ENCODE data around the gene SPEG. TPM values are rescaled to one million over a fixed set of nuclear protein-coding genes. Genes with fewer than 3 reads are reported as not detected.

Gene SPEG
- total RNA-seq, 3 donors from 2014 or later, result 0.32 to 36.6 (median 21.0) TPM

GRCh38 chr2:219536967-219537366 lies 102.3 kb downstream of the SPEG start:
- no peaks in the 10 kb centered on the region for H3K36me3 ChIP-seq
- H3K27ac ChIP-seq, result peak overlapping the region; percentile 12 to 35
- no peaks in the 10 kb centered on the region for H3K9me3 ChIP-seq
- H3K4me1 ChIP-seq, result peaks cover 2 to 3% of the 10 kb centered on the region in 2 donors
- intact Hi-C loops (cut with DNase I; ENCODE audit: low total_unique reads), result no loop called here
- TF ChIP-seq POLR2AphosphoS5 (IDR thresholded peaks at IDR 0.05), result no peak
- no peak for TF ChIP-seq CTCF (IDR thresholded peaks at IDR 0.05)
- TF ChIP-seq POLR2A (IDR thresholded peaks at IDR 0.05), result no peak
- DNase-seq (ENCODE audit: low spot score in 2 of 2), result no peak
- no peaks in the 10 kb centered on the region for H3K27me3 ChIP-seq
- no peak overlapping the region for H3K4me3 ChIP-seq

GRCh38 chr2:219537657-219538488 lies 103.2 kb downstream of the SPEG start:
- intact Hi-C loops (cut with DNase I; ENCODE audit: low total_unique reads), result no loop called here
- no peaks in the 10 kb centered on the region for H3K9me3 ChIP-seq
- DNase-seq (ENCODE audit: low spot score in 2 of 2), result no peak
- H3K27me3 ChIP-seq, result no peaks in the 10 kb centered on the region
- no peak for TF ChIP-seq POLR2AphosphoS5 (IDR thresholded peaks at IDR 0.05)
- TF ChIP-seq CTCF (IDR thresholded peaks at IDR 0.05), result no peak
- TF ChIP-seq POLR2A (IDR thresholded peaks at IDR 0.05), result no peak
- H3K4me1 ChIP-seq, result peaks cover 3 to 8% of the 10 kb centered on the region in 2 donors
- no peaks in the 10 kb centered on the region for H3K36me3 ChIP-seq
- no peak overlapping the region for H3K4me3 ChIP-seq
- H3K27ac ChIP-seq, result peak overlapping the region; percentile 12 to 35

- Histone ChIP-seq H3K27me3 (no peaks in the 10 kb centered on the region), H3K9me3 (no peaks in the 10 kb centered on the region), H3K4me1 (peaks cover 3 to 8% of the 10 kb centered on the region in 2 donors), H3K4me3 (no peak overlapping the region), H3K27ac (no peak overlapping the region), H3K36me3 (no peaks in the 10 kb centered on the region)
- DNase-seq (ENCODE audit: low spot score in 2 of 2), result no peak
- intact Hi-C loops (cut with DNase I; ENCODE audit: low total_unique reads), result no loop called here
- TF ChIP-seq POLR2A (IDR thresholded peaks at IDR 0.05) (no peak), CTCF (IDR thresholded peaks at IDR 0.05) (no peak), POLR2AphosphoS5 (IDR thresholded peaks at IDR 0.05) (no peak)
Measured at GRCh38 chr2:219538504-219538951, 103.9 kb downstream of the SPEG start.

GRCh38 chr2:219538956-219539788 lies 104.5 kb downstream of the SPEG start:
- TF ChIP-seq POLR2A (IDR thresholded peaks at IDR 0.05) (no peak), POLR2AphosphoS5 (IDR thresholded peaks at IDR 0.05) (no peak), CTCF (IDR thresholded peaks at IDR 0.05) (no peak)
- no peak overlapping the region for H3K27ac ChIP-seq
- DNase-seq (ENCODE audit: low spot score in 2 of 2), result no peak
- peaks cover 3 to 8% of the 10 kb centered on the region in 2 donors for H3K4me1 ChIP-seq
- no peaks in the 10 kb centered on the region for H3K27me3 ChIP-seq
- no peaks in the 10 kb centered on the region for H3K9me3 ChIP-seq
- intact Hi-C loops (cut with DNase I; ENCODE audit: low total_unique reads), result no loop called here
- no peak overlapping the region for H3K4me3 ChIP-seq
- H3K36me3 ChIP-seq, result no peaks in the 10 kb centered on the region
